ENCODE data around the gene VPS13D. TPM values are rescaled to one million over a fixed set of nuclear protein-coding genes. Genes with fewer than 3 reads are reported as not detected.
A peak's percentile ranks its signal among the peaks of the same experiment; 100 is the strongest.

The VPS13D gene
- total RNA-seq, 1 donor = 37.5 TPM

DNA sequence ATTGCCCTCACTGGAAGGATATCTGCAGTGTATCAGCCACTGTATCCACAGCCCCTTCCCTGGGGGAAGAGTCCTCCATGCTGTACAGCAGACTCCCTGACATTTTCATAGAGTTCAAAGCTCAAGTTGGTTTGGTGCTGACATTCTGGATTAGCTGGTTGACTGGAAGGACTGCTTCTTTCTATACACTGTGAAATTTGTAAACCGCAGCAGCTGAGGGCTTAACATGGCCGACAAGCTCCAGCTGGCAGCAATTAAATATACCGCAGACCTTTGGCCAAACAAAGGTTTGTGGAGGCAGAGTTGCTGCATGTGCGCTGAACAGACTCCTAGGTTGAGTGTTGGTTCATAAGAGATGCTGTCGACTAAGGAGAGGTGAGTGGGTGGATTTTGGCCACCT is 261.8 kb downstream of the VPS13D start:
- H3K4me3 ChIP-seq (ENCODE audit: low read depth, low read length) = no peak overlapping the region
- TF ChIP-seq, protein P1, sequence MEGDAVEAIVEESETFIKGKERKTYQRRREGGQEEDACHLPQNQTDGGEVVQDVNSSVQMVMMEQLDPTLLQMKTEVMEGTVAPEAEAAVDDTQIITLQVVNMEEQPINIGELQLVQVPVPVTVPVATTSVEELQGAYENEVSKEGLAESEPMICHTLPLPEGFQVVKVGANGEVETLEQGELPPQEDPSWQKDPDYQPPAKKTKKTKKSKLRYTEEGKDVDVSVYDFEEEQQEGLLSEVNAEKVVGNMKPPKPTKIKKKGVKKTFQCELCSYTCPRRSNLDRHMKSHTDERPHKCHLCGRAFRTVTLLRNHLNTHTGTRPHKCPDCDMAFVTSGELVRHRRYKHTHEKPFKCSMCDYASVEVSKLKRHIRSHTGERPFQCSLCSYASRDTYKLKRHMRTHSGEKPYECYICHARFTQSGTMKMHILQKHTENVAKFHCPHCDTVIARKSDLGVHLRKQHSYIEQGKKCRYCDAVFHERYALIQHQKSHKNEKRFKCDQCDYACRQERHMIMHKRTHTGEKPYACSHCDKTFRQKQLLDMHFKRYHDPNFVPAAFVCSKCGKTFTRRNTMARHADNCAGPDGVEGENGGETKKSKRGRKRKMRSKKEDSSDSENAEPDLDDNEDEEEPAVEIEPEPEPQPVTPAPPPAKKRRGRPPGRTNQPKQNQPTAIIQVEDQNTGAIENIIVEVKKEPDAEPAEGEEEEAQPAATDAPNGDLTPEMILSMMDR (IDR thresholded peaks at IDR 0.05; ENCODE audit: insufficient read depth, low read length) = no peak
- no peak for DNase-seq (ENCODE audit: low read depth)

DNA sequence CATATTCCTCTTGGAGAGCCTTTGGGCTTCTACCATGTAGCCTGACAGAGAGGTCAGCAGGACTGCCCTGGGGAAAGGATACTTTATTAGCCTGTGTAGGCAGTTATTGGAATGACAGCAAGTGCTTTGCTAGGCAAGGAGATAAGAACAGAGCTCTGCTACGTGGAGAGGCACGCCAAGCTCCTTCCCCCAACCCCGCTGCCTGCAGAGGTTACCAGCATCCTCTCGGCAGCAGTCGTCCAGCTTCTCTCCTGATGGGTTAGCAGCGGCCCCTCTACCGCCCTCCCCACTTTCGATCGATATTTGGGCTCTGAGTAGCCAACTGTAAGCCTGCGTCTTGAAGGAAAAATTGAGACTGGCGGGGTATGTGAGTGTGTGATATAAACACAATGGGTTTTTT is 265.9 kb downstream of the VPS13D start:
- TF ChIP-seq, protein P1 (IDR thresholded peaks at IDR 0.05; ENCODE audit: insufficient read depth, low read length) = no peak
- DNase-seq (ENCODE audit: low read depth) = peak; percentile 24
- H3K4me3 ChIP-seq (ENCODE audit: low read depth, low read length) = no peak overlapping the region

DNA sequence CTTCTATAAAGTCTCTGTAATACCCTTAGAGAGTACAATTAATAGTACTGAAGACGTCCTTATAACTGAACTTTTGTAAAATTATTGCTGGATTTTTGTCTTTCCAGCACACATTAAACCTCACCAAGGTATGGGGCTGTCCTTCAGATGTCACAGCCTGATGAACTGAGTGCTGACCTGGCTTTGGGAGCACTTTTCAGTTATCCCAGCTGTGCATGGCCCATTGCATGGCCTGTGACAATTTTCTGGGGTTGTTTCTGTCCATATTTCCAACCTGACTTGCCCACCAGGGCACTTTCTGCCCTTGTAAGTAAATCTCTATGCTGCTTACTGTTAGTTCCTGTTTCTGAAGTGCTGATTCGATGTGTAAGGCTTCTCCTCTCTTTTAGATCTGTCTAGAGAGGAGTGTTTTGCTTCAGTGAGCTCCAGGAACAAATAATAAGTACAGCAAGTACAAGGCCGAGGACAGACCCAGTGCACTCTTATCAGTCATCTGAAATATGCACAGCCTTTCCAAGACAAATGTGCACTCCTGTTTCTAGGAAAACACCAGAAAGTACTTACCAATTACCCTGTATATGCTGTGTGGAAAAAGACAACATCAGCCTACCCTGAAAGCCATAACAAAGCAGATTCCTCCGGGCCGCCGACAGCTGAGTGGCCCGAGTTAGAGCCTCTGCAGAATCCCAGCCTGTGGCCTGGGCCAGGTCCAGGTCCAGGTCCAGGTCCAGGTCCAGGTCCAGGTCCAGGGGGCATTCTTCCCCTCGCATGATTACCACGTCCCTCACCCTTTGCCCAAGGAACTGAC is 266.5 kb downstream of the VPS13D start:
- TF ChIP-seq, protein P1 (IDR thresholded peaks at IDR 0.05; ENCODE audit: insufficient read depth, low read length) = peak; percentile 1
- H3K4me3 ChIP-seq (ENCODE audit: low read depth, low read length) = no peak overlapping the region
- DNase-seq (ENCODE audit: low read depth) = peak; percentile 66

DNA sequence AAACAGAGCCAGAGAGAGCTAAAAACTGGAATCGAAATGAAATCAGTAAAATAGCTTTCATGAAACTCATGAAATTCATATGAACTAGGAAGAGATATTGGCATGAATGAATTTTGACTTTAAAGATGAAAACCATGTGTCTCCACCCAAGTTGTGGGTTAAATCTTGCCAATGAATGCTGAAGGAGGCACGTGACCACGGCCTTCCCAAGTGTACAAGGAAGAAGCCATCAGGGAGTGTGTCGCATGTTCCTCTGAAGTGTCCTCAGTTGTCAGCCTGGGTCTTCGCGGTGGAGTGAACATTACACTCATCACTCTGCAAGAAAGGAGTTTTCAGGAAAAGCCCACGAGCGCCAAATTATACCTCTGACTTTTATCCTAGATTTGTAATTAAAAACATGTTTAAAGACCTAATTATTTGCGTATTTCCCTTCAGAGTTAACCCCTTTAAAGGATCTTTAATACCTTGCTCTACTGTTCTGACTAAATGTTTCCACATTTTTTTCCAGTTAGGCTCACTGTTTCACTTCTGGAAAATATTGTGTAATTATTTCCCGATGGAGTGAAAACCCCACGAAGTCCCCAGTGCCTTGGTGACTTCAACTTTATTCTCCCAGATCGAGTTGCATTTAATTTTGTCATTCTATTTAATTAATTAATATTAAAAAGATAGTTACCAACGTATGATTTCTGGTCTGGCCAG is 269.9 kb downstream of the VPS13D start:
- TF ChIP-seq, protein P1 (IDR thresholded peaks at IDR 0.05; ENCODE audit: insufficient read depth, low read length) = no peak
- H3K4me3 ChIP-seq (ENCODE audit: low read depth, low read length) = no peak overlapping the region
- DNase-seq (ENCODE audit: low read depth) = peak; percentile 45

- peak; percentile 72 for DNase-seq (ENCODE audit: low read depth)
- TF ChIP-seq, protein P1 (IDR thresholded peaks at IDR 0.05; ENCODE audit: insufficient read depth, low read length) = no peak
These were observed 271.8 kb downstream of the VPS13D start for GRCh38 chr1:12501661-12502060.

GRCh38 chr1:12502336-12503109 is 272.7 kb downstream of the VPS13D start:
- TF ChIP-seq, protein P1 (IDR thresholded peaks at IDR 0.05; ENCODE audit: insufficient read depth, low read length) = no peak
- no peak for DNase-seq (ENCODE audit: low read depth)
- no peak overlapping the region for H3K4me3 ChIP-seq (ENCODE audit: low read depth, low read length)

More at GRCh38 chr1:12501661-12502060, 271.8 kb downstream of the VPS13D start:
- no peak overlapping the region for H3K4me3 ChIP-seq (ENCODE audit: low read depth, low read length)
